CD4-positive, alpha-beta T cell (primary cell): Measurements from ENCODE around the gene MED12L. TPM values are rescaled to one million over a fixed set of nuclear protein-coding genes. Genes with fewer than 3 reads are reported as not detected.

Source experiments
- ATAC-seq: fragments of 200-7000 bp; cut with Tn5 transposase; one replicate; pipeline ENCODE4 v1.10.0; 2022; ENCODE audit warnings: mild to moderate bottlenecking; ENCODE audit not compliant: poor library complexity
- CTCF ChIA-PET: fragments of 350-600 bp; sonication (Branson Sonifier 250); formaldehyde crosslinking; loops from one replicate; lab custom pipeline; 2021; ENCODE audit warnings: antibody characterized with exemption, inconsistent platforms; lab: Charles Lee
- POLR2A ChIA-PET: fragments of 350-600 bp; sonication (Branson Sonifier 250); formaldehyde crosslinking; loops from one replicate; lab custom pipeline; 2021; ENCODE audit warnings: antibody characterized with exemption, inconsistent platforms; lab: Charles Lee
- DNase-seq, 14 experiments: peaks; one replicate each; pipeline ENCODE4 v3.0.0-alpha.2; 2013 to 2020; ENCODE audit warnings: mixed read lengths in 2 of 14
- H3K27ac ChIP-seq, 2 donors: one replicate each; pipeline versions ENCODE4 v1.5.1 to v1.7.0; 2013; ENCODE audit warnings: low read length in 2 of 2, low read depth in 1 of 2, mild to moderate bottlenecking in 1 of 2
- H3K27me3 ChIP-seq, 2 experiments: 1 replicate in 1 of 2; 2 replicates in 1 of 2; pipeline versions ENCODE4 v1.6.1 to v1.7.0; 2013; ENCODE audit warnings: low read length in 2 of 2, control low read depth in 1 of 2, mild to moderate bottlenecking in 1 of 2, moderate library complexity in 1 of 2; ENCODE audit not compliant: insufficient read depth in 2 of 2, control insufficient read depth in 1 of 2
- H3K36me3 ChIP-seq: one replicate; pipeline ENCODE4 v1.6.1; 2013; ENCODE audit warnings: low read length, control low read depth; ENCODE audit not compliant: insufficient read depth
- H3K4me1 ChIP-seq: one replicate; pipeline ENCODE4 v1.6.1; 2013; ENCODE audit warnings: low read length, control low read depth; ENCODE audit not compliant: insufficient read depth
- H3K4me3 ChIP-seq: one replicate; pipeline ENCODE4 v1.5.1; 2013; ENCODE audit warnings: mild to moderate bottlenecking, low read length, moderate library complexity
- H3K9me3 ChIP-seq, 2 experiments: 1 replicate in 1 of 2; 2 replicates in 1 of 2; pipeline versions ENCODE4 v1.6.1 to v1.7.0; 2013; ENCODE audit warnings: low read length in 2 of 2, mild to moderate bottlenecking in 2 of 2, control low read depth in 1 of 2, moderate library complexity in 1 of 2; ENCODE audit not compliant: control insufficient read depth in 1 of 2, insufficient read depth in 1 of 2
- H3K27ac Mint-ChIP-seq: one replicate; pipeline ENCODE4 v1.8.0; 2020; ENCODE audit warnings: mixed read lengths
- H3K27me3 Mint-ChIP-seq: one replicate; pipeline ENCODE4 v1.8.0; 2021; ENCODE audit warnings: mixed read lengths
- H3K36me3 Mint-ChIP-seq: one replicate; pipeline ENCODE4 v1.8.0; 2021; ENCODE audit warnings: low read depth, mixed read lengths
- H3K4me1 Mint-ChIP-seq: one replicate; pipeline ENCODE4 v1.8.0; 2021; ENCODE audit warnings: low read depth, mixed read lengths
- H3K4me3 Mint-ChIP-seq: one replicate; pipeline ENCODE4 v1.8.0; 2020; ENCODE audit warnings: mild to moderate bottlenecking, mixed read lengths
- H3K9me3 Mint-ChIP-seq: one replicate; pipeline ENCODE4 v1.8.0; 2020; ENCODE audit warnings: mixed read lengths
- intact Hi-C, 2 experiments: fragments of 100-400 bp; cut with DNase I in 1 of 2; cut with micrococcal nuclease in 1 of 2; formaldehyde crosslinking; loops; one replicate each; pipeline versions ENCODE4 v1.15.1 to v1.9.0; 2023 to 2025; cut with DNase I, micrococcal nuclease
- total RNA-seq, 174 experiments: library from RNA in 2 of 174; stranded (reverse) in 2 of 174; gene quantifications; one replicate each; pipeline ENCODE4 v1.2.3 and lab custom pipeline; 2021 to 2026
- TF ChIP-seq, protein P1 (sequence below): fragments of 200-600 bp; IDR thresholded peaks from one replicate; pipeline ENCODE4 v1.8.0; 2022; ENCODE audit warnings: antibody characterized with exemption, mild to moderate bottlenecking

Gene MED12L
- total RNA-seq, 2 experiments from 2014 or later: 0.39 to 0.49 TPM

GRCh38 chr3:151434151-151434890 lies 348.9 kb downstream of the MED12L start:
- DNase-seq (no peak), ATAC-seq (no peak)
- Histone ChIP-seq H3K36me3 (no peaks in the 10 kb centered on the region), H3K9me3 (no peaks in the 10 kb centered on the region), H3K27ac (no peak overlapping the region), H3K4me3 (no peak overlapping the region), H3K4me1 (no peaks in the 10 kb centered on the region), H3K27me3 (no peaks in the 10 kb centered on the region)
- Mint-ChIP-seq H3K27me3 (no peaks in the 10 kb centered on the region), H3K27ac (no peak overlapping the region), H3K9me3 (no peaks in the 10 kb centered on the region), H3K36me3 (no peaks in the 10 kb centered on the region), H3K4me1 (no peaks in the 10 kb centered on the region), H3K4me3 (no peak overlapping the region)
- intact Hi-C loops: loop anchor here in 1 of 2 experiments (10.0 kb wide), 1 partner anchor 210 kb away; no protein-coding TSS in a partner anchor
- POLR2A ChIA-PET: no interaction called here
- CTCF ChIA-PET: no interaction called here
- TF ChIP-seq, protein P1, sequence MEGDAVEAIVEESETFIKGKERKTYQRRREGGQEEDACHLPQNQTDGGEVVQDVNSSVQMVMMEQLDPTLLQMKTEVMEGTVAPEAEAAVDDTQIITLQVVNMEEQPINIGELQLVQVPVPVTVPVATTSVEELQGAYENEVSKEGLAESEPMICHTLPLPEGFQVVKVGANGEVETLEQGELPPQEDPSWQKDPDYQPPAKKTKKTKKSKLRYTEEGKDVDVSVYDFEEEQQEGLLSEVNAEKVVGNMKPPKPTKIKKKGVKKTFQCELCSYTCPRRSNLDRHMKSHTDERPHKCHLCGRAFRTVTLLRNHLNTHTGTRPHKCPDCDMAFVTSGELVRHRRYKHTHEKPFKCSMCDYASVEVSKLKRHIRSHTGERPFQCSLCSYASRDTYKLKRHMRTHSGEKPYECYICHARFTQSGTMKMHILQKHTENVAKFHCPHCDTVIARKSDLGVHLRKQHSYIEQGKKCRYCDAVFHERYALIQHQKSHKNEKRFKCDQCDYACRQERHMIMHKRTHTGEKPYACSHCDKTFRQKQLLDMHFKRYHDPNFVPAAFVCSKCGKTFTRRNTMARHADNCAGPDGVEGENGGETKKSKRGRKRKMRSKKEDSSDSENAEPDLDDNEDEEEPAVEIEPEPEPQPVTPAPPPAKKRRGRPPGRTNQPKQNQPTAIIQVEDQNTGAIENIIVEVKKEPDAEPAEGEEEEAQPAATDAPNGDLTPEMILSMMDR: no peak

- Mint-ChIP-seq H3K4me1 (no peaks in the 10 kb centered on the region), H3K36me3 (no peaks in the 10 kb centered on the region), H3K4me3 (no peak overlapping the region), H3K9me3 (no peaks in the 10 kb centered on the region), H3K27me3 (peaks cover 4% of the 10 kb centered on the region), H3K27ac (no peak overlapping the region)
- CTCF ChIA-PET: no interaction called here
- Histone ChIP-seq H3K36me3 (no peaks in the 10 kb centered on the region), H3K4me1 (no peaks in the 10 kb centered on the region), H3K9me3 (no peaks in the 10 kb centered on the region), H3K27me3 (no peaks in the 10 kb centered on the region), H3K27ac (no peak overlapping the region), H3K4me3 (no peak overlapping the region)
- TF ChIP-seq, protein P1: no peak
- intact Hi-C loops: loop anchor here in 1 of 2 experiments (5.0 to 10.0 kb wide), 2 partner anchors 212 to 400 kb away; no protein-coding TSS in a partner anchor
- POLR2A ChIA-PET: no interaction called here
- DNase-seq (no peak), ATAC-seq (no peak)
These were observed 351.4 kb downstream of the MED12L start for GRCh38 chr3:151436675-151437446.

DNA sequence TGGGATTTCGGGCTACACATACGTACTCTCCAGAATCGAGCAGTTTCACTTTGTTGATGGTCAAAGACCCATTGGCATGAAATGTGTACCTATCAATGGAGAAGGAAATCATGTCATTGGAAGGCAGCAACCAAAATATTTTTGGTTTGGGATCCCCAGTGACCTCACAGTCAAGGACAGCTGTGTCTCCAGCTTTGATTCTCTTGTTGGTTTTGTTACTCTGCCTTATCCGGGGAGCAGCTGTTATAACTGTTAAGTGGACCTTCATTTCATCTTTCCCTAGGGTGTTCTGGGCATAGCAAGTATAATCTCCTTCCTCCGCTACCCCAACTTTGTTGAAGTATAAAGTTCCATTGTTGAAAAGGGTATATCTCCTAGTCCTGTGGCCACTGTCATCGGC lies 352.4 kb downstream of the MED12L start:
- Histone ChIP-seq H3K4me3 (no peak overlapping the region), H3K36me3 (no peaks in the 10 kb centered on the region), H3K4me1 (no peaks in the 10 kb centered on the region), H3K27me3 (no peaks in the 10 kb centered on the region), H3K9me3 (no peaks in the 10 kb centered on the region), H3K27ac (no peak overlapping the region)
- CTCF ChIA-PET: no interaction called here
- Mint-ChIP-seq H3K4me1 (no peaks in the 10 kb centered on the region), H3K9me3 (no peaks in the 10 kb centered on the region), H3K4me3 (no peak overlapping the region), H3K27me3 (peaks cover 4% of the 10 kb centered on the region), H3K36me3 (no peaks in the 10 kb centered on the region), H3K27ac (no peak overlapping the region)
- TF ChIP-seq, protein P1: no peak
- intact Hi-C loops: loop anchor here in 1 of 2 experiments (2.0 to 10.0 kb wide), 4 partner anchors 213 to 1087 kb away; no protein-coding TSS in a partner anchor
- ATAC-seq (no peak), DNase-seq (no peak)
- POLR2A ChIA-PET: no interaction called here
